DMS 273 (cell line): ENCODE results near the gene RASGEF1C.

Experiments
- DNase-seq: peaks from one replicate; lab custom pipeline; 2025; ENCODE audit not compliant: unreplicated experiment; lab: John Stamatoyannopoulos, UW

The RASGEF1C gene

GRCh38 chr5:180086816-180087399 lies 122.1 kb downstream of the RASGEF1C start:
- DNase-seq = no peak

- DNase-seq = no peak
Observed at GRCh38 chr5:180085837-180086236, 123.2 kb downstream of the RASGEF1C start.

- no peak for DNase-seq
Observed at GRCh38 chr5:180084638-180085561, 124.1 kb downstream of the RASGEF1C start.

- DNase-seq = no peak
Observed at GRCh38 chr5:180083529-180084060, 125.4 kb downstream of the RASGEF1C start.

- DNase-seq = no peak
Observed at GRCh38 chr5:180082633-180083420, 126.2 kb downstream of the RASGEF1C start.

GRCh38 chr5:180081481-180081880 lies 127.5 kb downstream of the RASGEF1C start:
- DNase-seq = no peak

- no peak for DNase-seq
Observed at GRCh38 chr5:180080486-180081280, 128.3 kb downstream of the RASGEF1C start.

GRCh38 chr5:180079702-180080466 lies 129.1 kb downstream of the RASGEF1C start:
- DNase-seq = no peak

- DNase-seq = no peak
Observed at GRCh38 chr5:180078348-180078747, 130.7 kb downstream of the RASGEF1C start.

- DNase-seq = no peak
Observed at GRCh38 chr5:180077594-180078284, 131.3 kb downstream of the RASGEF1C start.

- no peak for DNase-seq
Observed at GRCh38 chr5:180075703-180076102, 133.3 kb downstream of the RASGEF1C start.

GRCh38 chr5:180074462-180074861 lies 134.5 kb downstream of the RASGEF1C start:
- no peak for DNase-seq

GRCh38 chr5:180072556-180072955 lies 136.5 kb downstream of the RASGEF1C start:
- DNase-seq = no peak

GRCh38 chr5:180072256-180072548 lies 136.8 kb downstream of the RASGEF1C start:
- no peak for DNase-seq

GRCh38 chr5:180071531-180072255 lies 137.3 kb downstream of the RASGEF1C start, which contains the start of gene RNF130:
Gene RNF130 (minus strand): TSS chr5:180071759. CDS start chr5:180071702, 57 bp downstream.
- DNase-seq = peak; percentile 97

GRCh38 chr5:180070756-180071530 lies 138.1 kb downstream of the RASGEF1C start:
- DNase-seq = peak; percentile 70

- DNase-seq = peak; percentile 26
Observed at GRCh38 chr5:180069589-180070247, 139.3 kb downstream of the RASGEF1C start.
